Osteocyte (in vitro differentiated cells): ENCODE results near the gene AMBRA1. TPM values are rescaled to one million over a fixed set of nuclear protein-coding genes. Genes with fewer than 3 reads are reported as not detected.

Experiments
- DNase-seq: peaks from one replicate; pipeline ENCODE4 v3.0.0; 2021; ENCODE audit warnings: mixed read lengths; ENCODE audit not compliant: unreplicated experiment; ENCODE audit errors: extremely low spot score
- H3K27ac Mint-ChIP-seq: one replicate; pipeline ENCODE4 v1.8.0; 2021; ENCODE audit warnings: mild to moderate bottlenecking, mixed read lengths; ENCODE audit not compliant: unreplicated experiment
- H3K27me3 Mint-ChIP-seq: one replicate; pipeline ENCODE4 v1.8.0; 2021; ENCODE audit warnings: mixed read lengths; ENCODE audit not compliant: unreplicated experiment
- H3K36me3 Mint-ChIP-seq: one replicate; pipeline ENCODE4 v1.8.0; 2021; ENCODE audit warnings: mixed read lengths; ENCODE audit not compliant: unreplicated experiment
- H3K4me1 Mint-ChIP-seq: one replicate; pipeline ENCODE4 v1.8.0; 2021; ENCODE audit warnings: mixed read lengths; ENCODE audit not compliant: unreplicated experiment
- H3K4me3 Mint-ChIP-seq: one replicate; pipeline ENCODE4 v1.8.0; 2021; ENCODE audit warnings: mild to moderate bottlenecking, moderate library complexity, mixed read lengths; ENCODE audit not compliant: unreplicated experiment
- H3K9me3 Mint-ChIP-seq: one replicate; pipeline ENCODE4 v1.8.0; 2021; ENCODE audit warnings: mixed read lengths; ENCODE audit not compliant: unreplicated experiment
- CTCF ChIP-seq: fragments of 200-600 bp; sonication (generic); IDR thresholded peaks from 2 replicates; pipeline ENCODE4 v1.5.0; 2021; ENCODE audit warnings: antibody characterized with exemption, mild to moderate bottlenecking, moderate library complexity
- total RNA-seq: library from RNA; stranded (reverse); gene quantifications from 2 replicates; pipeline ENCODE4 v1.2.1, GENCODE V29; 2021

The AMBRA1 gene
- total RNA-seq, 1 donor from 2014 or later = 32.1 TPM

GRCh38 chr11:46437122-46437689 is 156.6 kb downstream of the AMBRA1 start:
- no peak for TF ChIP-seq CTCF
- H3K9me3 Mint-ChIP-seq = no peaks in the 10 kb centered on the region
- H3K4me1 Mint-ChIP-seq = no peaks in the 10 kb centered on the region
- no peak overlapping the region for H3K4me3 Mint-ChIP-seq
- no peak for DNase-seq
- H3K27me3 Mint-ChIP-seq = no peaks in the 10 kb centered on the region
- H3K27ac Mint-ChIP-seq = no peak overlapping the region
- H3K36me3 Mint-ChIP-seq = peaks cover 20% of the 10 kb centered on the region

GRCh38 chr11:46436113-46436512 is 157.7 kb downstream of the AMBRA1 start:
- no peak for DNase-seq
- Mint-ChIP-seq H3K27me3 (no peaks in the 10 kb centered on the region), H3K4me3 (no peak overlapping the region), H3K27ac (no peak overlapping the region), H3K4me1 (no peaks in the 10 kb centered on the region), H3K9me3 (no peaks in the 10 kb centered on the region), H3K36me3 (peaks cover 25% of the 10 kb centered on the region)
- no peak for TF ChIP-seq CTCF

GRCh38 chr11:46435679-46436078 is 158.1 kb downstream of the AMBRA1 start:
- no peaks in the 10 kb centered on the region for H3K9me3 Mint-ChIP-seq
- no peak overlapping the region for H3K27ac Mint-ChIP-seq
- H3K4me3 Mint-ChIP-seq = no peak overlapping the region
- no peaks in the 10 kb centered on the region for H3K27me3 Mint-ChIP-seq
- no peaks in the 10 kb centered on the region for H3K4me1 Mint-ChIP-seq
- H3K36me3 Mint-ChIP-seq = peaks cover 22% of the 10 kb centered on the region
- no peak for DNase-seq
- TF ChIP-seq CTCF = no peak

- peaks cover 21% of the 10 kb centered on the region for H3K36me3 Mint-ChIP-seq
- no peak for DNase-seq
- no peaks in the 10 kb centered on the region for H3K27me3 Mint-ChIP-seq
- TF ChIP-seq CTCF = no peak
- no peak overlapping the region for H3K27ac Mint-ChIP-seq
- H3K4me1 Mint-ChIP-seq = peaks cover 7% of the 10 kb centered on the region
- H3K4me3 Mint-ChIP-seq = no peak overlapping the region
- no peaks in the 10 kb centered on the region for H3K9me3 Mint-ChIP-seq
Observed at GRCh38 chr11:46431211-46431610, 162.6 kb downstream of the AMBRA1 start.

GRCh38 chr11:46429717-46430116 is 164.1 kb downstream of the AMBRA1 start:
- Mint-ChIP-seq H3K27me3 (no peaks in the 10 kb centered on the region), H3K36me3 (peaks cover 21% of the 10 kb centered on the region), H3K4me3 (no peak overlapping the region), H3K9me3 (no peaks in the 10 kb centered on the region), H3K4me1 (peaks cover 7% of the 10 kb centered on the region), H3K27ac (peak overlapping the region; percentile 72)
- no peak for TF ChIP-seq CTCF
- no peak for DNase-seq
